M059J (cell line): Measurements from ENCODE around the gene DNAH3. TPM values are rescaled to one million over a fixed set of nuclear protein-coding genes. Genes with fewer than 3 reads are reported as not detected.
"Not testable (repeated sequence)": the region's sequence is repeated elsewhere in the genome, so short reads cannot be mapped to it uniquely, and the experiment has no call there.

Source experiments
- DNase-seq: peaks from one replicate; pipeline ENCODE4 v3.0.0-alpha.2; 2012; ENCODE audit warnings: low read depth
- total RNA-seq: library from RNA; depleted of rRNA; stranded (reverse); fragments of >200 nt; shearing (Covaris generic); gene quantifications from 2 replicates; pipeline ENCODE4 v1.2.3, GENCODE V29; 2014

Gene DNAH3
- total RNA-seq, 1 experiment from 2014 or later = not detected

- no peak for DNase-seq
These were observed 75.4 kb downstream of the DNAH3 start for GRCh38 chr16:21075252-21075651.

DNA sequence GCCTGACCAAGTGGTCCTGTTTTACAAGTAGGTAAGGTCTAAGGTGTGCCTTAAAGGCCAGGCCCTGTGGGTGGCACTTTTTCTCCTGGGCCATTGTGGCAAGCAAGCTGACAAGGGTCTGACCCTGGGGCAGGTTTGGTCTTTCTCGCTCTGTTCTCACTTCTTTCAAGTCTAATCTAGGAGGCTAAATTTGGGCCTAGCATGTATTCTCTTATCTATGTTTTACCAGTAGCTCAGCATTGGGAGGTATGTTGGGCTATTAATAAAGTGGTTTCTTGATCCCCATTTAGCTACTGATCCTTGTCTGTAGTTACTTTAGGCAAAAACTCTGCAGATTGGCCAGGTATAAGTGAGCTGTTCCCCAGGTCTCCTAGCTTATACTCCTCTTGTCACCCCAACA lies 77.7 kb downstream of the DNAH3 start:
- no peak for DNase-seq

- DNase-seq = peak; percentile 58
These were observed 78.9 kb downstream of the DNAH3 start for GRCh38 chr16:21071741-21072140.

- no peak for DNase-seq
These were observed 80.1 kb downstream of the DNAH3 start for GRCh38 chr16:21070564-21070963.

- no peak for DNase-seq
These were observed 80.7 kb downstream of the DNAH3 start for GRCh38 chr16:21069986-21070385.

DNA sequence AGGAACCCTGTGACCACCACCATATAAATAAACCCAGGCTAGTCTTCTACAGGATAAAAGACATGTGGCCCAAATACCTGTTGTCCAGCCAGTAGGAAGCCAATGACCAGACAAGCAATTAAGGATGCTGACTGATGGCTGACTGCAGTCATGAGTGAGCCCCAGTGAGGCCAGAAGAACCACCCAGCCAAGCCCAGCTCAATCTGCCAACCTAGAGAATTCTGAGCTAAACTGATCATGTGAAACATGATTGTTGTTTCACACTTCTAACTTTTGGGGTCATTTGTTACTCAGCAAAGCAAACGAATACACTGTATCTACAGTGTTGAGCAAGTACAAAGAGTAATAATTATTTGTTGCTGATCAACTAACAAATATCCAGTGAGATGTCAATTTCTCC lies 86.4 kb downstream of the DNAH3 start:
- no peak for DNase-seq

DNA sequence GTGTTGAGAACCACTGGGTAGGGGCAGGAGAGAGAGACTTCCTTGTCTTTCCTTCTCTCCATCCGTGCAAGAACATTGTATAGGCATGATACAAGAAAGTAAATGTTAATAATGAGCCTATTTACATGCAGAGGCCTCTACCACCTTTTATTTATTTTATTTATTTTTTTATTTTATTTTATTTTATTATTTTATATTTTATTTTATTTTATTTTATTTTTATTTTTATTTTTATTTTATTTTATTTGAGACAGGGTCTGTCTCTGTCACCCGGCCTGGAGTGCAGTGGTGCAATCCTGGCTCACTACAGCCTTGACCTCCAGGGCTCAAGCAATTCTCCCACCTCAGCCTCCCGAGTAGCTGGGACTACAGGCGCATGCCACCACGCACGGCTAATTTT lies 87.3 kb downstream of the DNAH3 start:
- DNase-seq = not testable (repeated sequence)

DNA sequence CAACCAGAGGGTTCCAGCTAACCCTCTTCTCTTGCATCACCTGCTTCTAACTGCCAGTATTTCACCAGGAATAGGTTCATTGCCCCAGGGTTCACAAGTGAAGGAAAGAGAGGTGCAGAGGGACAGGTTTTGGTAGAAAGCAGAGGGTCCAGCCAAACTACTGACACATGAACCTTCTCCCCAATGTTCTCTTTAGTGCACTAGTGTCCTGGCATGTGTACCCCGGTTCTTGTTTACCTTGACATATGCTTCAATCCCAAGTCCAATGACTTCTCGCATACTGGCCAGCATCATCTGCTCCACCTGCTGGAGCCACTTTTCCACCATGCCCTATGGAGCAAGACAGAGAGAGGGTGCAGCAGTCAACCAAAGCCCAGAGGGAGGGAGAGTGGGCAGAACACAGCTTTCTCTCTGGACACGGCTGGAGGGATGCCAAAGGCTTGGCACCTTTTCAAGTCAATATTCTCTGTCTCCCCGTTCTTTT lies 90.6 kb downstream of the DNAH3 start:
- no peak for DNase-seq

GRCh38 chr16:21057875-21058274 lies 92.8 kb downstream of the DNAH3 start:
- DNase-seq = no peak

DNA sequence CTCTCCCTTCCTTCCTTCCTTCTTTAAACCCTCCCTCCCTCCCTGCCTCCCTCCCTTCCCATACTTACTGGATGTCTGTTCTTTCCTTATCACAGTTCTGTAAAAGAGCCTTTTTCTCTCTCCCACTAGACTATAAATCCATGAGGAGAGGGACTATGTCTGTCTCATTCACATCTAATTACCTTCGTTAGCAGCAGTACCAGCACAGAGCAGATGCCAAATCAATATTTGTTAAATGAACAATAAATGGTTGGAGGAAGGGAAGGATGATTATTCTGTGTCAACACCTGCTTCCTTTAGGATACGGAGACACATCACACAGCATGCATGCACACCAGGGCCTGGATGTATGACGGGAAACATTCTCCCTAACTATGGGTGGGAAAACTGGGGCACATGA lies 94.2 kb downstream of the DNAH3 start:
- no peak for DNase-seq

- DNase-seq = not testable (repeated sequence)
These were observed 94.9 kb downstream of the DNAH3 start for GRCh38 chr16:21055738-21056137.

- no peak for DNase-seq
These were observed 97.1 kb downstream of the DNAH3 start for GRCh38 chr16:21053590-21053989.

DNA sequence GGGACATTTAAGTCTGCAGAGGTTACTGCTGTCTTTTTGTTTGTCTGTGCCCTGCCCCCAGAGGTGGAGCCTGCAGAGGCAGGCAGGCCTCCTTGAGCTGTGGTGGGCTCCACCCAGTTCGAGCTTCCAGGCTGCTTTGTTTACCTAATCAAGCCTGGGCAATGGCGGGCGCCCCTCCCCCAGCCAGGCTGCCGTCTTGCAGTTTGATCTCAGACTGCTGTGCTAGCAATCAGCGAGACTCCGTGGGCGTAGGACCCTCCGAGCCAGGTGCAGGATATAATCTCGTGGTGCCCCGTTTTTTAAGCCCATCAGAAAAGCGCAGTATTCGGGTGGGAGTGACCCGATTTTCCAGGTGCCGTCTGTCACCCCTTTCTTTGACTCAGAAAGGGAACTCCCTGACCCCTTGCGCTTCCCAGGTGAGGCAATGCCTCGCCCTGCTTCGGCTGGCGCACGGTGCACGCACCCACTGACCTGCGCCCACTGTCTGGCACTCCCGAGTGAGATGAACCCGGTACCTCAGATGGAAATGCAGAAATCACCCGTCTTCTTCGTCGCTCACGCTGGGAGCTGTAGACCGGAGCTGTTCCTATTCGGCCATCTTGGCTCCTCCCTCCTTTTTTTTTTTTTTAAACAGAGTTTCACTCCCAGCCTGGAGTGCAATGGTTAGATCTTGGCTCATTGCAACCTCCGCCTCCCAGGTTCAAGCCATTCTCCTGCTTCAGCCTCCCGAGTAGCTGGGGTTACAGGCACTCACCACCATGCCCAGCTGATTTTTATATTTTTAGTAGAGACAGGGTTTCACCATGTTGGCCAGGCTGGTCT lies 102.3 kb downstream of the DNAH3 start:
- DNase-seq = not testable (repeated sequence)

DNA sequence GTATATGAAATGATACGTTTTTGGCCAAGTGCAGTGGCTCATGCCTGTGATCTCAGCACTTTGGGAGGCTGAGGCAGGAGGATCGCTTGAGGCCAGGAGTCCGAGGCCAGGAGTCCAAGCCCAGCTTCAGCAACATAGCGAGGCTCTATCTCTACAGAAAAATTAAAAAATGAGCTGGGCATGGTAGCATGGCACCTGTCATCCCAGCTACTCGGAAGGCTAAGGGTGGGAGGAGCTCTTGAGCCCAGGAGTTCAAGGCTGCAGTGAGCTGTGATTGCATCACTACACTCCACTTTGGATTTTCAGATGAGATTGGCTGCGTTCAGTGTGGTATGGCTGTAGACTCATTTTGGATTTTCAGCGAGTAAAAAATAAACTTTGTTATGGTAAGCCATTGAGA lies 112.4 kb downstream of the DNAH3 start:
- DNase-seq = no peak

DNA sequence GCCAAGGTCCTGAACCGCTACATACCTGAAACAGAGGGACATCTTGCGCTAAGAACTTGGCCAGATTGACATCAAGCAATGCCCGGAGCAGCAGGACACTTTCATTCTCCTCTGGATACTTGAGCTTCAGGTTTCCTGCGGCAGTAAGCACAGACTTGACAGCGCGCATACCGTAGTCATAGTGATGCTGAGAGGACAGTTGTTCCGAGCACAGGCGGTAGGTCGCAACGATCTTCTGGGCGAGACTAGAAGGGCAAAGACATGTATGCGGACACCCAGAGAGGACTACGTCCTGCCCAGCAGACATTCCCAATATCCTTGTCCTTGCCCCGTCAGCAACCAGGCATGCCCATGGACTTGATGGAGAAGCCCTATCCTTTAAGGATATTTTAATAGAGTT lies 112.9 kb downstream of the DNAH3 start:
- no peak for DNase-seq

DNA sequence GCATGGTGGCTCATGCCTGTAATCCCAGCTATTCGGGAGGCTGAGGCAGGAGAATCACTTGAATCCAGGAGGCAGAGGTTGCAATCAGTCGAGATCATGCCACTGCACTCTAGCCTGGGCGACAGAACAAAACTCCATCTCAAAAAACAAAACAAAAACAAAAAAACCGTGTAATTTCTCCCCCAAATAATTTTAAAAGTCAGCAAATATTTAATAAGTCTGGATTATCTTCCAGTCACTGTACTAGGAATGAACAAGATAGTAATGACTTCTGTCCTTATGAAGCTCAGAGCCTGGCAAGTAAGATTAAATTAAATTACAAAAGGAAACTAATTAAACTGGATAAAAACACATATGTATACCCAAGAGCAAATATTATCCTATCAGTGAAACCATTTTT lies 113.5 kb downstream of the DNAH3 start:
- DNase-seq = no peak

DNA sequence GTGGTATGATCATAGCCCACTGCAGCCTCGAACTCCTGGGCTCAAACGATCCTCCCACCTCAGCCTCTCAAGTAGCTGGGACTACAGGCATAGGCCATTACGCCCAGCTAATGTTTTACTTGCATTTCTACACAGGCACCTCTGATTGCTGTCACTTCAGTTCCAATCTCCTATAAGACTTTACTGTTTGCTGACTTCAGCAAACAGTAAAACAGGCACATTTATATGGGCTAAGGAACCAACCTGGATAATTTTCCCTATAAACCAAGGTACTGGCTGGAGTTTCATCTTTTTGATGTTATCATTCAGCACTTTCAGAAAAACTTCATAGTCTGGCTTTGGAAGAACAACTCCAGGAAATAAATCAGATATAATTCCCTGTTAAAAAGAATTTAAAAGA lies 114.2 kb downstream of the DNAH3 start:
- no peak for DNase-seq

DNA sequence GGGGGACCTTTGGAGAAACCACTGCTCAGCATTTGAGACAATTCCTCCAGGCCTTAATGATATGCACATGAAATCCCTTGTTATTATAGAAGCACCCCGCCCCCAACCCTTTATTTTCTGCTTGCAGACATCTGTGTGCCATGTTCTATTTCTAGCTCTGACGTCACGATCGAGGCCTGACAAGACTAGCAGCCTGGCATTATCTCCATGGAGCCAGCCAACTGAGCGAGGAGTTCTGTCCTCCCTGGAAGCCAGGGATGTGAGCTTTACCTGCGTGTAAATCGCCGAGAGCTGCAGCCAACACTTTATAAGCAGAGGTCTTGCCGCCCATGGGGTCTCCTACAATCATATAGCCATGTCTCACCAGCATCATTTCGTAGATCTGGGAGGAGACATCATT lies 116.9 kb downstream of the DNAH3 start:
- DNase-seq = peak; percentile 10

DNA sequence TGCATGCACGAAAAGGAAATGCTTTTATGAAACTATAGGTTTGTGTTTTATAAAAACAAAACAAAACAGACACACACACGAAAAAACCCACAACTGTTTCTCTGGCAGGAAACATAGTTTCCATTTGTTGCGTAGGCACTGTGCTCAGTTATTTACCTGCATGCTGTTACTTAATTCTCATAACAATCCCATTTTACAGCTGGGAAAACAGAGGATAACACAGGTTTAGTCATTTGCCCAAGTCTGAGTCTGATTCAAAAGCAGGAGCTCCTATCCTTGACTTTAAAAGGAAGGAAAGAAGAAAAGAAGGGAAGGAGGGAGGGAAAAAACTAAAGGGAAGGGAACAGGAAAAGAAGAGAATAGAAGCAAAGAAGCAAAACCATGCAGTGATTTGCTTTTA lies 117.4 kb downstream of the DNAH3 start:
- DNase-seq = no peak

- no peak for DNase-seq
These were observed 121.9 kb downstream of the DNAH3 start for GRCh38 chr16:21028728-21029127.

DNA sequence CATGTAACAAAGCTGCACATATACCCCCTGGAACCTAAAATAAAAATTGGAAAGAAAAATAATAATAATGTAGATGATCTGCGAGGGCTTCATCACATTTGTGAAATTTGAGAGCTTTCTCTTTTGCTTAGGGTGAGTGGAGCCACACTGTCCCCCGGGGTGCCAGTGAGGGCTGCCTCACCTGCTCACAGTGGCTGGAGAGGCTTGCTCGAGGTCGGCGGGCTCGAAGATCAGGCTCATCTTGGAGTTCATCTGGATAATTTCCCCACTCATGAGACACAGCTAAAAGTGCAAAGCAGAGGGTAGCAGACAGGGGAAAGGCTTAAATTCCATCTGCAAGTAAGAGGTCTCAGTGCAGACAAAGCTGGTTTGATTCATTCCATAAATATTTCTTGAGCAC lies 123.8 kb downstream of the DNAH3 start:
- no peak for DNase-seq

- no peak for DNase-seq
These were observed 127.0 kb downstream of the DNAH3 start for GRCh38 chr16:21023509-21024202.

GRCh38 chr16:21021316-21021715 lies 129.3 kb downstream of the DNAH3 start:
- no peak for DNase-seq
